GM12878 (cell line): ENCODE results near the gene CALM3. TPM values are rescaled to one million over a fixed set of nuclear protein-coding genes. Genes with fewer than 3 reads are reported as not detected.

Experiments
- ATF3 ChIP-seq: IDR thresholded peaks from 2 replicates; pipeline ENCODE4 v1.6.1; 2011; ENCODE audit warnings: low read depth, mild to moderate bottlenecking, low read length, moderate library complexity, borderline replicate concordance; ENCODE audit errors: extremely low read depth
- CBX3 ChIP-seq: fragments of 200-600 bp; sonication (generic); IDR thresholded peaks from 2 replicates; pipeline ENCODE4 v1.6.1; 2016; ENCODE audit warnings: low read depth, borderline replicate concordance
- CHD1 ChIP-seq: IDR thresholded peaks from 2 replicates; pipeline ENCODE4 v1.6.1; 2012; ENCODE audit warnings: low read depth, low read length, improper control_type of control experiment
- CHD2 ChIP-seq: IDR thresholded peaks from 2 replicates; pipeline ENCODE4 v1.6.1; 2011; ENCODE audit warnings: low read depth, low read length, improper control_type of control experiment, borderline replicate concordance
- CHD4 ChIP-seq: fragments of 200-600 bp; sonication (generic); IDR thresholded peaks from 2 replicates; pipeline ENCODE4 v1.6.1; 2016; ENCODE audit warnings: mild to moderate bottlenecking
- DPF2 ChIP-seq: fragments of 450-650 bp; IDR thresholded peaks from 2 replicates; pipeline ENCODE4 v1.6.1; 2017; ENCODE audit warnings: mild to moderate bottlenecking
- EED ChIP-seq: sonication (generic); IDR thresholded peaks from 2 replicates; pipeline ENCODE4 v1.6.1; 2016; ENCODE audit warnings: antibody characterized with exemption, low read depth
- HCFC1 ChIP-seq: fragments of 150-350 bp; IDR thresholded peaks from 2 replicates; pipeline ENCODE4 v1.6.1; 2014; ENCODE audit warnings: low read length
- IRF3 ChIP-seq: fragments of 450-650 bp; IDR thresholded peaks from 2 replicates; pipeline ENCODE4 v1.6.1; 2014; ENCODE audit warnings: mild to moderate bottlenecking
- JUND ChIP-seq: IDR thresholded peaks from 2 replicates; pipeline ENCODE4 v1.6.1; 2012; ENCODE audit warnings: low read depth, mild to moderate bottlenecking, low read length, improper control_type of control experiment, moderate library complexity
- NRF1 ChIP-seq: conservative IDR thresholded peaks from 2 replicates; pipeline ENCODE4 v1.6.1; 2011; ENCODE audit warnings: mild to moderate bottlenecking, low read depth, low read length, improper control_type of control experiment
- PRDM15 ChIP-seq: fragments of 450-650 bp; formaldehyde crosslinking; IDR thresholded peaks from 2 replicates; pipeline ENCODE4 v1.4.0; 2020; ENCODE audit warnings: mild to moderate bottlenecking, moderate library complexity
- TCF3 ChIP-seq: IDR thresholded peaks from 2 replicates; pipeline ENCODE4 v1.6.1; 2012; ENCODE audit warnings: low read depth, mild to moderate bottlenecking, low read length, borderline replicate concordance; ENCODE audit not compliant: insufficient read depth
- ZBTB40 ChIP-seq: fragments of 450-650 bp; IDR thresholded peaks from 2 replicates; pipeline ENCODE4 v1.6.1; 2016; ENCODE audit warnings: mild to moderate bottlenecking, moderate library complexity, borderline replicate concordance
- ZNF592 ChIP-seq: fragments of 450-650 bp; IDR thresholded peaks from 2 replicates; pipeline ENCODE4 v1.6.1; 2017; ENCODE audit warnings: mild to moderate bottlenecking, moderate library complexity
- polyA plus RNA-seq, 11 experiments: library from polyadenylated mRNA; depleted of rRNA in 4 of 11; unstranded in 6 of 11; stranded (reverse) in 5 of 11; fragments of >200 nt; fragmentation: Nextera tagmentation in 4 of 11; fragmentation: Illumina TruSeq in 1 of 11; extraction: Ambion mirVana in 4 of 11; extraction: Trizol in 1 of 11; gene quantifications; 1 replicate in 1 of 11; 2 replicates in 10 of 11; pipeline versions ENCODE4 v1.2.1 to v1.2.3, GENCODE V29; 2011 to 2016; ENCODE audit warnings: inconsistent platforms in 2 of 11, missing spikeins in 2 of 11, low read depth in 1 of 11
- total RNA-seq, 4 experiments: library from RNA; depleted of rRNA in 3 of 4; stranded (reverse); fragments of >200 nt in 3 of 4; fragmentation: Illumina TruSeq in 1 of 4; extraction: Trizol in 1 of 4; gene quantifications; 2 replicates each; pipeline versions ENCODE4 v1.2.1 to v1.2.3, GENCODE V29; 2013 to 2021

CALM3 gene
- total and polyA plus RNA-seq, 10 of the 15 experiments (the other 5 are each of a cell fraction or from before 2014, with no cell fraction given) = 164 to 849 (median 347) TPM

GRCh38 chr19:46614114-46614722 is 13.1 kb downstream of the CALM3 start (continued):
- no peak for TF ChIP-seq ZBTB40
- TF ChIP-seq DPF2 = no peak
- no peak for TF ChIP-seq PRDM15 (CRISPR knock-in tag)
- TF ChIP-seq CHD4 = no peak
- no peak for TF ChIP-seq IRF3
- TF ChIP-seq EED = peak; percentile 50; the same call in 1 of the 2 replicates
- no peak for TF ChIP-seq CBX3
- TF ChIP-seq TCF3 = no peak
- TF ChIP-seq ATF3 = no peak
- no peak for TF ChIP-seq NRF1
- no peak for TF ChIP-seq JUND
- TF ChIP-seq ZNF592 = no peak
- no peak for TF ChIP-seq CHD1
- no peak for TF ChIP-seq CHD2
- TF ChIP-seq HCFC1 = no peak
